ENCODE results near the gene NUP62CL.
"Not testable (repeated sequence)": the region's sequence is repeated elsewhere in the genome, so short reads cannot be mapped to it uniquely, and the experiment has no call there.

The NUP62CL gene

GRCh38 chrX:107168712-107169111 is 37.5 kb downstream of the NUP62CL start:
- no peak overlapping the region for H3K4me3 ChIP-seq (ENCODE audit: low read length)
- no peak for TF ChIP-seq CTCF (conservative IDR thresholded peaks at IDR 0.05; ENCODE audit: low read depth, low read length)
- DNase-seq (ENCODE audit: low read depth) = no peak

GRCh38 chrX:107168257-107168656 is 38.0 kb downstream of the NUP62CL start:
- no peak for TF ChIP-seq CTCF (conservative IDR thresholded peaks at IDR 0.05; ENCODE audit: low read depth, low read length)
- no peak for DNase-seq (ENCODE audit: low read depth)
- no peak overlapping the region for H3K4me3 ChIP-seq (ENCODE audit: low read length)

- H3K4me3 ChIP-seq (ENCODE audit: low read length) = no peak overlapping the region
- DNase-seq (ENCODE audit: low read depth) = no peak
- no peak for TF ChIP-seq CTCF (conservative IDR thresholded peaks at IDR 0.05; ENCODE audit: low read depth, low read length)
These were observed 38.9 kb downstream of the NUP62CL start for GRCh38 chrX:107167163-107167921.

- not testable (repeated sequence) for H3K4me3 ChIP-seq (ENCODE audit: low read length); DNase-seq (ENCODE audit: low read depth)
These were observed 48.6 kb downstream of the NUP62CL start for GRCh38 chrX:107157618-107158017.

GRCh38 chrX:107155621-107156430 is 50.4 kb downstream of the NUP62CL start:
- not testable (repeated sequence) for H3K4me3 ChIP-seq (ENCODE audit: low read length); DNase-seq (ENCODE audit: low read depth)

GRCh38 chrX:107154787-107155620 is 51.2 kb downstream of the NUP62CL start:
- TF ChIP-seq CTCF (conservative IDR thresholded peaks at IDR 0.05; ENCODE audit: low read depth, low read length) = no peak
- no peak for DNase-seq (ENCODE audit: low read depth)
- H3K4me3 ChIP-seq (ENCODE audit: low read length) = no peak overlapping the region

GRCh38 chrX:107153005-107153404 is 53.2 kb downstream of the NUP62CL start:
- no peak for DNase-seq (ENCODE audit: low read depth)
- no peak overlapping the region for H3K4me3 ChIP-seq (ENCODE audit: low read length)

More at GRCh38 chrX:107153005-107153404, 53.2 kb downstream of the NUP62CL start:
- no peak for TF ChIP-seq CTCF (conservative IDR thresholded peaks at IDR 0.05; ENCODE audit: low read depth, low read length)

Data from retinal pigment epithelial cell (primary cell).